Heart left ventricle (tissue), 13 donors: ENCODE data around the gene C6orf47.

ENCODE experiments used
- CTCF ChIP-seq, 12 donors: fragments of 200-600 bp; sonication (generic) in 4 of 12; IDR thresholded peaks; one replicate each; pipeline versions ENCODE4 v1.5.0 to v1.8.0; 2018 to 2022; ENCODE audit warnings: antibody characterized with exemption in 12 of 12, mild to moderate bottlenecking in 5 of 12
- POLR2A ChIP-seq, 2 donors: fragments of 450-650 bp; IDR thresholded peaks; one replicate each; pipeline ENCODE4 v1.6.1; 2017; ENCODE audit warnings: antibody characterized with exemption in 2 of 2, mild to moderate bottlenecking in 2 of 2, moderate library complexity in 2 of 2
- donor health status: ischemic (EF 13 %, LVEDD 7.1; RV severe dilation, severe dysfunction).
- donor health status: DM: no; HTN: yes; CAD: no.
- donor health status: DM: no; HTN: no; CAD: no.
- donor health status: ischemic (EF 25% LVEDD 6.9; RV normal size, moderate dysfunction).
- donor health status: ischemic (EF 25% LVEDD 5.7; RV mildly dilated, moderate dysfunction).
- donor health status: ischemic (EF 35%, LVEDD 5.7; RV mildly dilated, moderate dysfunction).
- donor health status: nonischemic (EF 11% LVEDD 7.7; RV severe dilation, severe dysfunction).
- donor health status: DM: yes; HTN: yes; CAD: no.
- donor health status: PGD.
- donor health status: ischemic (EF 29% LVEDD 5.4; RV normal size, mild dysfunction).
- donor health status: nonischemic (EF 23%, LVEDD 6.1; RV moderate dilation, normal function).

- TF ChIP-seq CTCF (IDR thresholded peaks at IDR 0.05) (no peak), POLR2A (IDR thresholded peaks at IDR 0.05) (no peak)
These were observed 45.6 kb downstream of the C6orf47 start, which contains the start of gene AIF1 for GRCh38 chr6:31614684-31615578.
